ENCODE data around the gene ZNF217.
"Not testable (repeated sequence)": the region's sequence is repeated elsewhere in the genome, so short reads cannot be mapped to it uniquely, and the experiment has no call there.

Gene ZNF217

GRCh38 chr20:53534037-53534436 is 59.6 kb downstream of the ZNF217 start:
- no peak for DNase-seq (ENCODE audit: extremely low read depth in 1 of 2, low read depth in 1 of 2)

DNA sequence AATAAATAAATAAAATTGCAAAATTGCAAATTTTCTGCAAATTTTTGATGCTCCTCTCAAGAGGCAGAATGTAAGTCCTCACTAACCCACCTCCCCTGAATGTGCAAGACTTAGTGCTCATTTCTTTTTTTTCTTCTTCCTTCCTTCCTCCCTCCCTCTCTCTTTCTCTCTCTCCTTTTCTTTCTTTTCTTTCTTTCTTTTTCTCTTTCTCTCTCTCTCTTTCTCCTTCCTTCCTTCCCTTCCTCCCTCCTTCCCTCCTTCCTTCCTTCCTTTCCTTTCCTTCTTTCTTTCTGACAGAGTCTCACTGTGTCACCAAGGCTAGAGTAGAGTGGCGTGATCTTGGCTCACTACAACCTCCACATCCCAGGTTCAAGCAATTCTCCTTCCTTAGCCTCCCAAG is 60.1 kb downstream of the ZNF217 start:
- DNase-seq (ENCODE audit: extremely low read depth in 1 of 2, low read depth in 1 of 2): no peak

DNA sequence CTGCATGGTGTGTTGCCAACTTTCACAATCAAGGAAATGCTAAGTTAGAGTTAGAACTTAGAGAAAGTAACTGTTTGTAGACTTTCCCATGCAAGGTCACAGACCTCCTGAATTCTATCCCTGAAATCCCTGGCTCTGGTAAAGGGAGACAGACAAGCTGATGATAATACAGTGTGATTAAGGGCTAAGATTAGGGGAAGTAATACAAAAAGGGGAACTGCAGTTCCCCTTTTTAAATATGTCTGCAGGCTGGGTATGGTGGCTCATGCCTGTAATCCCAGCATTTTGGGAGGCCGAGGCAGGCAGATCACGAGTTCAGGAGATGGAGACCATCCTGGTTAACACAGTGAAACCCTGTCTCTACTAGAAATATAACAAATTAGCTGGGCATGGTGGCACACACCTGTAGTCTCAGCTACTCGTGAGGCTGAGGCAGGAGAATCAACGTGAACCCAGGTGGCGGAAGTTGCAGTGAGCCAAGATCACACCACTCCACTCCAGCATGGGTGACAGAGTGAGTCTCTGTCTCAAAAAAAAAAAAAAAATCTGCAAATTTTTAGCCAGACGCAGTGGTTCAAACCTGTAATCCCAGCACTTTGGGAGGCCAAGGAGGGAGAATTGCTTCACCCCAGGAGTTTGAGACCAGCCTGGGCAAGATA is 60.9 kb downstream of the ZNF217 start:
- DNase-seq (ENCODE audit: extremely low read depth in 1 of 2, low read depth in 1 of 2): not testable (repeated sequence)

- DNase-seq (ENCODE audit: extremely low read depth in 1 of 2, low read depth in 1 of 2): no peak
These were observed 63.2 kb downstream of the ZNF217 start for GRCh38 chr20:53530440-53530839.

GRCh38 chr20:53529658-53530057 is 64.0 kb downstream of the ZNF217 start:
- DNase-seq (ENCODE audit: extremely low read depth in 1 of 2, low read depth in 1 of 2): no peak

DNA sequence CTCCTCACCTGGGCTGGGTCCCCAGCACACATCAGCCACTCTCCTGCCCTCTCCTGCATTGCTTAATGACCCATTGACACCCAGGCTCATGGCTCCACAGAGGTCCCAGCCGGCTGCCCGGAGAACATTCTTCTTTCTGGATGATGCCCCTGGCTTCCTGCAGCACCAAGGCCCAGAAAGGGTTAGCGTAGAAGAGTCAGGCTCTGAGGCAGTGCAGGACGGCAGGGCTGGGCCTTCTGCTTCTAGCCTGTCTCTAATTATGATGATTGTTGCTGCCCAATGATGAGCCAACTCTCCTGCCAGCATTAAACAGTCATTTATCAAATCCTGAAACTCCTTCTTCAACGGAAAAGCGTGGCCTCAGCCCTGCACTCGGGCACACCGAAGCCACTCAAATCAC is 66.4 kb downstream of the ZNF217 start:
- DNase-seq (ENCODE audit: extremely low read depth in 1 of 2, low read depth in 1 of 2): no peak

DNA sequence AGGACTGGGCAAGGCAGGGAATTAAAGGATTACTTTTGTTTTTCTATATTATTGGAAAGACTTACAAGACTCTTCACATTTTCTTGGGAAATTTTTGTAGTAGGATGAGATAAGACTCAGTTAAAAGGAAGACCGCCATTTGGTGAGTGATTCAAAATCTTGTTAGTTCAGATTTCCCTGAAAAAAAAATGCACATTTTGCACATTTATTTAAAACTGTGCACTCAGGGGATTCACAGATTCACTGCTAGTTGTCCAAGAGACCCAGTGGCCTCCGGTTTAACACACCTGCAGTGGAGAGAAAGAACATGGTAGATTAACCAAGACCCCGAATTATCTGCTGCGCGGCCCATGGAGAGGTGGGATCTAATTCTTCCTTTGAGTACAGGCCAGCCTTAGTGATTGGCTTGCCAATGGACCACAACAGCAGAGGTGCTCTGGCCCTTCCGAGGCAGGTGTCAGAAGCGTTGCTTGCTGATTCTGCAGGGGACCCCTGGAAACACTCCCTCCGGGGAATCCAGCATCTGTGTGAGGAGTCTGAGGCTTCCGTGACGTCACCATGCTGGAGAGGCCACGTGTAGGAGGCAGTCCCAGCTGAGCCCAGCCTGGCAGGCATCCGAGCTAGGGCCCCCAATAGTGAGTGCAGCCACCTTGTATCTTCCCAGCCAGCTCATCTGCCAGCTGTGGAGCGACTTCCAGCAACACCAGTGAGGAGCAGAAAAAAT is 68.9 kb downstream of the ZNF217 start:
- no peak for DNase-seq (ENCODE audit: extremely low read depth in 1 of 2, low read depth in 1 of 2)

- DNase-seq (ENCODE audit: extremely low read depth in 1 of 2, low read depth in 1 of 2): not testable (repeated sequence)
These were observed 70.0 kb downstream of the ZNF217 start for GRCh38 chr20:53523615-53524014.

DNA sequence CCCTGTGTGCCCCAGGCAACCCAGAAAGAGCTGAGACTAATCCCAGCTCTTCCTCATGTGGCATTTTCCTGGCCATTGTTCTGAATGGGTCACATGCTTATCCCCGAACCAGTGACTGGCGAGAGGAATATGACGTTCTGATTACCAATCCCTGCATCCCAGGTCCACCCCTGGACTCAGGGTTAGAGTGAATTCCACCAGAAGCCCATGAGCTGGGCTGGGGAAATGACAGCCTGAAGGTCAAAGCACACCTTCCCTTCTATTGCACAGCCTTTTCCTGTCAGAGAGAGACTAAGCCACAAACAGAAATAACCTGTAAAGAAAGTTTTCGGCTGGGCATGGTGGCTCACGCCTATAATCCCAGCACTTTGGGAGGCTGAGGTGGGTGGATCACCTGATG is 70.9 kb downstream of the ZNF217 start:
- no peak for DNase-seq (ENCODE audit: extremely low read depth in 1 of 2, low read depth in 1 of 2)

- no peak for DNase-seq (ENCODE audit: extremely low read depth in 1 of 2, low read depth in 1 of 2)
These were observed 71.6 kb downstream of the ZNF217 start for GRCh38 chr20:53522026-53522425.

- not testable (repeated sequence) for DNase-seq (ENCODE audit: extremely low read depth in 1 of 2, low read depth in 1 of 2)
These were observed 72.2 kb downstream of the ZNF217 start for GRCh38 chr20:53521421-53521820.

GRCh38 chr20:53517146-53517545 is 76.5 kb downstream of the ZNF217 start:
- DNase-seq (ENCODE audit: extremely low read depth in 1 of 2, low read depth in 1 of 2): no peak

All from stimulated activated CD8-positive, alpha-beta memory T cell treated with anti-CD3 and anti-CD28 coated beads, Interleukin-7, amount 100 ng/mL, for 48 hours (primary cell).